Body of pancreas (tissue), 4 donors: ENCODE data around the gene HADH.

Experiments used
- POLR2A ChIP-seq, 3 donors: fragments of 450-650 bp; IDR thresholded peaks; one replicate each; pipeline ENCODE4 v1.6.1; 2016; ENCODE audit warnings: antibody characterized with exemption in 3 of 3, mild to moderate bottlenecking in 2 of 3
- TF ChIP-seq, protein P1 (sequence below), 7 experiments: fragments of 450-650 bp in 4 of 7; fragments of 200-600 bp in 3 of 7; sonication (generic) in 3 of 7; IDR thresholded peaks; one replicate each; pipeline ENCODE4 v1.5.1; 2016 to 2019; ENCODE audit warnings: antibody characterized with exemption in 7 of 7

DNA sequence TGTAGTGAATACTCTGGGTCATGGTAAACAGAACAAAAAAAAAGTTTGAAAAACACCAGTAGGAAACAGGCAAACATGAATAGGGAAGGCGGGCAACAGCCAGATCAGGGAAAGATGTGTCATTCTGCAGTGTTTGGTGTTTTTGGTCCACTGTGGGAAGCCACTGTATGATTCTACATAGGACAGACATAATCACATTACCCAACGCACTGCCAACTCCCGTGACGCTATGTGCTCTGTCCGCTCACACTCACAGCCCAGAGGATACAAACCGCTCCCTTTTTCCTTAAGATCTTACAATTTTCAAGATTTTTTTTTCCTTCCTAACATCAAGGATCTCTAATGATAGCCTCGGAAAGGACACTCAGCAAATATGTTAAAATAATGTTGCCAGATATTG, 59.3 kb downstream of the HADH start:
- no peak for TF ChIP-seq POLR2A (IDR thresholded peaks at IDR 0.05)
- TF ChIP-seq, protein P1, sequence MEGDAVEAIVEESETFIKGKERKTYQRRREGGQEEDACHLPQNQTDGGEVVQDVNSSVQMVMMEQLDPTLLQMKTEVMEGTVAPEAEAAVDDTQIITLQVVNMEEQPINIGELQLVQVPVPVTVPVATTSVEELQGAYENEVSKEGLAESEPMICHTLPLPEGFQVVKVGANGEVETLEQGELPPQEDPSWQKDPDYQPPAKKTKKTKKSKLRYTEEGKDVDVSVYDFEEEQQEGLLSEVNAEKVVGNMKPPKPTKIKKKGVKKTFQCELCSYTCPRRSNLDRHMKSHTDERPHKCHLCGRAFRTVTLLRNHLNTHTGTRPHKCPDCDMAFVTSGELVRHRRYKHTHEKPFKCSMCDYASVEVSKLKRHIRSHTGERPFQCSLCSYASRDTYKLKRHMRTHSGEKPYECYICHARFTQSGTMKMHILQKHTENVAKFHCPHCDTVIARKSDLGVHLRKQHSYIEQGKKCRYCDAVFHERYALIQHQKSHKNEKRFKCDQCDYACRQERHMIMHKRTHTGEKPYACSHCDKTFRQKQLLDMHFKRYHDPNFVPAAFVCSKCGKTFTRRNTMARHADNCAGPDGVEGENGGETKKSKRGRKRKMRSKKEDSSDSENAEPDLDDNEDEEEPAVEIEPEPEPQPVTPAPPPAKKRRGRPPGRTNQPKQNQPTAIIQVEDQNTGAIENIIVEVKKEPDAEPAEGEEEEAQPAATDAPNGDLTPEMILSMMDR (IDR thresholded peaks at IDR 0.05): no peak
